ENCODE data around the gene ACAA2. TPM values are rescaled to one million over a fixed set of nuclear protein-coding genes. Genes with fewer than 3 reads are reported as not detected.

Gene ACAA2
- total and polyA plus RNA-seq, 8 donors = 20.3 to 53.0 (median 32.5) TPM

GRCh38 chr18:49843778-49844625 is 30.7 kb upstream of the ACAA2 start:
- Histone ChIP-seq H3K4me3 (no peak overlapping the region), H3K27ac (no peak overlapping the region), H3K4me1 (no peaks in the 10 kb centered on the region), H3K27me3 (no peaks in the 10 kb centered on the region), H3K36me3 (peaks cover 0 to 14% (median 0%) of the 10 kb centered on the region in 3 donors), H3K9me3 (no peaks in the 10 kb centered on the region)
- WGBS, 2 donors = 87 to 92% methylated on average over 6 of the region's 6 CpGs
- intact Hi-C loops (cut with DNase I) = no loop called here
- FAIRE-seq (no peak), ATAC-seq (no peak), DNase-seq (no peak)
- TF ChIP-seq CTCF (IDR thresholded peaks at IDR 0.05) = no peak

GRCh38 chr18:49843131-49843530 is 29.8 kb upstream of the ACAA2 start:
- Histone ChIP-seq H3K4me1 (no peaks in the 10 kb centered on the region), H3K27me3 (no peaks in the 10 kb centered on the region), H3K9me3 (no peaks in the 10 kb centered on the region), H3K36me3 (peaks cover 0 to 14% (median 0%) of the 10 kb centered on the region in 3 donors), H3K27ac (no peak overlapping the region), H3K4me3 (no peak overlapping the region)
- no peak for DNase-seq
- WGBS, 2 donors = 90 to 94% methylated on average over 10 of the region's 10 CpGs
- intact Hi-C loops (cut with DNase I) = no loop called here
- FAIRE-seq = no peak
- ATAC-seq = no peak
- TF ChIP-seq CTCF (IDR thresholded peaks at IDR 0.05) = no peak

GRCh38 chr18:49842656-49843055 is 29.3 kb upstream of the ACAA2 start:
- Histone ChIP-seq H3K4me3 (no peak overlapping the region), H3K9me3 (no peaks in the 10 kb centered on the region), H3K4me1 (no peaks in the 10 kb centered on the region), H3K27me3 (no peaks in the 10 kb centered on the region), H3K36me3 (peaks cover 0 to 14% (median 0%) of the 10 kb centered on the region in 3 donors), H3K27ac (no peak overlapping the region)
- DNase-seq (no peak), ATAC-seq (no peak), FAIRE-seq (no peak)
- TF ChIP-seq CTCF (IDR thresholded peaks at IDR 0.05) = no peak
- intact Hi-C loops (cut with DNase I) = no loop called here
- WGBS, 2 donors = 84 to 86% methylated on average over 4 of the region's 4 CpGs

- no peak overlapping the region for H3K4me3 ChIP-seq
- H3K27ac ChIP-seq = no peak overlapping the region
- ATAC-seq = no peak
- no peaks in the 10 kb centered on the region for H3K27me3 ChIP-seq
- no peaks in the 10 kb centered on the region for H3K9me3 ChIP-seq
- FAIRE-seq = no peak
- WGBS, 2 donors = 90 to 95% methylated on average over 12 of the region's 12 CpGs
- intact Hi-C loops (cut with DNase I) = no loop called here
- H3K36me3 ChIP-seq = peaks cover 0 to 21% (median 0%) of the 10 kb centered on the region in 3 donors
- H3K4me1 ChIP-seq = no peaks in the 10 kb centered on the region
- no peak for DNase-seq
- TF ChIP-seq CTCF (IDR thresholded peaks at IDR 0.05) = no peak
These were observed 28.2 kb upstream of the ACAA2 start for GRCh38 chr18:49841236-49842217.

Measured in pancreas (tissue), 10 donors.